Endothelial cell of umbilical vein (primary cell): ENCODE measurements around the gene KRTAP25-1. TPM values are rescaled to one million over a fixed set of nuclear protein-coding genes. Genes with fewer than 3 reads are reported as not detected.

Source experiments
- BruUV-seq: library from RNA; stranded (reverse); fragments of 400-500 nt; replicated peaks from 2 replicates; lab custom pipeline; 2021; lab: Mats Ljungman, UMichigan
- CTCF ChIA-PET: fragments of 300-600, 350-600 bp; sonication (Branson Sonifier 250); formaldehyde crosslinking; loops from one replicate; lab custom pipeline; 2021; ENCODE audit warnings: antibody characterized with exemption, inconsistent platforms; lab: Charles Lee
- POLR2A ChIA-PET: fragments of 300-600, 350-600 bp; sonication (Branson Sonifier 250); formaldehyde crosslinking; loops from one replicate; lab custom pipeline; 2021; ENCODE audit warnings: antibody characterized with exemption, inconsistent platforms; lab: Charles Lee
- DNase-seq: peaks from one replicate; pipeline ENCODE4 v3.0.0-alpha.2; 2011; ENCODE audit warnings: low read depth, low spot score
- FAIRE-seq: peaks from 2 replicates; lab custom pipeline; 2011; peaks lifted over from hg19 to GRCh38; lab: Jason Lieb, UNC
- H2AFZ ChIP-seq: 2 replicates; pipeline ENCODE4 v1.6.0; 2012; ENCODE audit warnings: low read depth, low read length, control low read depth, inconsistent platforms
- H3K27ac ChIP-seq: 2 replicates; pipeline ENCODE4 v1.5.1; 2011; ENCODE audit warnings: low read depth, mild to moderate bottlenecking, control low read depth, low read length, moderate library complexity; ENCODE audit not compliant: insufficient read depth
- H3K27me3 ChIP-seq, 2 experiments: 2 replicates each; pipeline versions ENCODE4 v1.6.0 to v1.6.1; 2011; ENCODE audit warnings: low read length in 2 of 2, mixed read lengths in 1 of 2; ENCODE audit not compliant: control insufficient read depth in 2 of 2, insufficient read depth in 2 of 2
- H3K36me3 ChIP-seq, 2 experiments: 2 replicates in 1 of 2; 3 replicates in 1 of 2; pipeline ENCODE4 v1.5.1; 2011; ENCODE audit warnings: low read length in 2 of 2, mild to moderate bottlenecking in 1 of 2, moderate library complexity in 1 of 2; ENCODE audit not compliant: control insufficient read depth in 2 of 2, insufficient read depth in 2 of 2; ENCODE audit errors: extremely low read depth in 1 of 2
- H3K4me1 ChIP-seq: 3 replicates; pipeline ENCODE4 v1.5.1; 2011; ENCODE audit warnings: mild to moderate bottlenecking, low read length; ENCODE audit not compliant: control insufficient read depth, insufficient read depth; ENCODE audit errors: extremely low read depth
- H3K4me2 ChIP-seq: 2 replicates; pipeline ENCODE4 v1.6.1; 2011; ENCODE audit warnings: low read length, control low read depth, mixed read lengths; ENCODE audit not compliant: insufficient read depth
- H3K4me3 ChIP-seq, 3 experiments: fragments of 200-600 bp in 1 of 3; sonication (generic), shearing (Covaris generic) in 1 of 3; replicated peaks in 1 of 3; 2 replicates each; pipeline ENCODE4 v1.5.1; 2011 to 2016; ENCODE audit warnings: control low read depth in 3 of 3, low read length in 3 of 3, mild to moderate bottlenecking in 2 of 3, inconsistent platforms in 1 of 3, low read depth in 1 of 3, moderate library complexity in 1 of 3; ENCODE audit not compliant: insufficient read depth in 1 of 3
- H3K79me2 ChIP-seq: 2 replicates; pipeline ENCODE4 v1.6.0; 2012; ENCODE audit warnings: low read length, inconsistent platforms; ENCODE audit not compliant: control insufficient read depth, insufficient read depth
- H3K9ac ChIP-seq: replicated peaks from 2 replicates; pipeline ENCODE3; 2011; ENCODE audit warnings: low read length, control low read depth; ENCODE audit not compliant: insufficient read depth; ENCODE audit errors: extremely low read depth
- H3K9me1 ChIP-seq: replicated peaks from 3 replicates; pipeline ENCODE4 v1.6.0; 2011; ENCODE audit warnings: mild to moderate bottlenecking, low read length; ENCODE audit not compliant: control insufficient read depth, insufficient read depth; ENCODE audit errors: extremely low read depth
- H3K9me3 ChIP-seq: replicated peaks from 2 replicates; pipeline ENCODE4 v1.5.1; 2012; ENCODE audit warnings: low read length, inconsistent platforms; ENCODE audit not compliant: control insufficient read depth, insufficient read depth
- H4K20me1 ChIP-seq: replicated peaks from 2 replicates; pipeline ENCODE3; 2011; ENCODE audit warnings: mild to moderate bottlenecking, low read length; ENCODE audit not compliant: control insufficient read depth, insufficient read depth; ENCODE audit errors: extremely low read depth
- CTCF ChIP-seq, 2 donors: IDR thresholded peaks; 1 replicate in 1 of 2; 2 replicates in 1 of 2; pipeline ENCODE4 v1.5.1; 2011; ENCODE audit warnings: low read length in 2 of 2, mild to moderate bottlenecking in 2 of 2, moderate library complexity in 2 of 2, control low read depth in 1 of 2, inconsistent platforms in 1 of 2, low read depth in 1 of 2; ENCODE audit not compliant: insufficient read depth in 1 of 2; ENCODE audit errors: extremely low read depth in 1 of 2
- EZH2 ChIP-seq: IDR thresholded peaks from 2 replicates; pipeline ENCODE4 v1.6.1; 2012; ENCODE audit warnings: borderline replicate concordance, low read depth, mild to moderate bottlenecking, moderate library complexity, low read length, inconsistent platforms; ENCODE audit not compliant: severe bottlenecking
- FOS ChIP-seq: IDR thresholded peaks from 2 replicates; pipeline ENCODE4 v1.6.1; 2011; ENCODE audit warnings: mild to moderate bottlenecking, low read length, moderate library complexity, borderline replicate concordance; ENCODE audit not compliant: insufficient read depth
- GATA2 ChIP-seq: IDR thresholded peaks from 2 replicates; pipeline ENCODE4 v1.7.0; 2011; ENCODE audit warnings: low read depth, mild to moderate bottlenecking, moderate library complexity, mixed read lengths, low read length; ENCODE audit not compliant: insufficient read length, insufficient read depth
- JUN ChIP-seq: IDR thresholded peaks from 2 replicates; pipeline ENCODE4 v1.6.1; 2011; ENCODE audit warnings: borderline replicate concordance, low read depth; ENCODE audit not compliant: insufficient read length, insufficient read depth
- MYC ChIP-seq: IDR thresholded peaks from one replicate; pipeline ENCODE4 v1.6.1; 2011; ENCODE audit warnings: mild to moderate bottlenecking, low read depth, low read length
- POLR2A ChIP-seq: IDR thresholded peaks from 2 replicates; pipeline ENCODE4 v1.6.1; 2012; ENCODE audit warnings: low read depth, mild to moderate bottlenecking, control low read depth, low read length
- POLR2AphosphoS5 ChIP-seq: IDR thresholded peaks from 2 replicates; pipeline ENCODE4 v1.6.1; 2012; ENCODE audit warnings: low read depth, mild to moderate bottlenecking, control low read depth, low read length, moderate library complexity; ENCODE audit not compliant: insufficient read depth
- dilution Hi-C: fragments of 300-500 bp; cut with MboI; formaldehyde crosslinking; loops from one replicate; pipeline ENCODE4 v1.15.0; 2019; ENCODE audit warnings: low sequenced_read_pairs; ENCODE audit not compliant: extremely low pct_ligation_motif_present
- intact Hi-C: fragments of 100-400 bp; cut with micrococcal nuclease; formaldehyde crosslinking; loops from one replicate; pipeline ENCODE4 v1.10.0; 2022
- polyA plus RNA-seq, 4 experiments: library from polyadenylated mRNA; depleted of rRNA in 3 of 4; stranded (reverse) in 3 of 4; unstranded in 1 of 4; fragments of >200 nt; gene quantifications; 2 replicates each; pipeline versions ENCODE4 v1.2.1 to v1.2.3, GENCODE V29; 2011 to 2012; ENCODE audit warnings: missing spikeins in 1 of 4
- total RNA-seq: library from RNA; stranded (reverse); gene quantifications from 2 replicates; pipeline ENCODE4 v1.2.3, GENCODE V29; 2021
- TF ChIP-seq, protein P1 (sequence below): IDR thresholded peaks from 2 replicates; pipeline ENCODE4 v1.6.1; 2011; ENCODE audit not compliant: insufficient read depth, insufficient read length

Gene KRTAP25-1
- total and polyA plus RNA-seq, 2 donors (not counting 3 experiments of a cell fraction or from before 2014, with no cell fraction given) = not detected

- dilution Hi-C loops (no loop called here), intact Hi-C loops (no loop called here)
- Histone ChIP-seq H3K9me1 (no peaks in the 10 kb centered on the region), H3K9ac (no peak within 1 kb of the TSS), H3K36me3 (no peaks in the 10 kb centered on the region), H4K20me1 (no peaks in the 10 kb centered on the region), H3K79me2 (no peaks in the 10 kb centered on the region), H3K4me3 (no peak within 1 kb of the TSS), H3K4me2 (no peak within 1 kb of the TSS), H2AFZ (no peak within 1 kb of the TSS), H3K4me1 (no peaks in the 10 kb centered on the region), H3K9me3 (peaks cover 2% of the 10 kb centered on the region), H3K27ac (no peak within 1 kb of the TSS), H3K27me3 (no peaks in the 10 kb centered on the region)
- CTCF ChIA-PET = no interaction called here
- FAIRE-seq (no peak), DNase-seq (no peak)
- POLR2A ChIA-PET = no interaction called here
- no TSS peak for BruUV-seq
- no peak for TF ChIP-seq POLR2A
- TF ChIP-seq, protein P1, sequence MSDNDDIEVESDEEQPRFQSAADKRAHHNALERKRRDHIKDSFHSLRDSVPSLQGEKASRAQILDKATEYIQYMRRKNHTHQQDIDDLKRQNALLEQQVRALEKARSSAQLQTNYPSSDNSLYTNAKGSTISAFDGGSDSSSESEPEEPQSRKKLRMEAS = no peak
- no peak for TF ChIP-seq GATA2
These were observed 30.9 kb upstream of the KRTAP25-1 start, which contains the start of gene KRTAP26-1 for GRCh38 chr21:30320215-30320614. Gene KRTAP26-1 (minus strand): TSS chr21:30320315. CDS start chr21:30320035, 280 bp downstream.

DNA sequence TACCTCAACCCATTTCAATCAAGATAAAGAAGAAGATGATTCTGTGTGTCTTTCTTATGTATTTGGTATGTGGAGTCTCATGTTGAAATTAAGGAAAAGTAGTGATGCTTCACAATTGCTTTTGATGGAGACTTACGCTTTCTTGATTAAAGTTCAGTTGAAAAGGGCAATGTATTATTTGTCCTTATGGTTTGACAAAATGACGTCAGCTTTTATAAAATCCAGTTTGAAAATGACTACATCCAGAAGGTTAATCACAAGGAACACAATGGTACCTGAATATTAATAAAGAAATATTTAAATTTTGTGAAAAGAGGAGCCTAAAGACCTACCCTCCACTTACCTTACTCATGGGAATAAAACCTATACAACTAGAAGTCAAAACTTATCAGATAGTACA, 26.4 kb upstream of the KRTAP25-1 start:
- no peak overlapping the region for H3K4me2 ChIP-seq
- dilution Hi-C loops = no loop called here
- no peaks in the 10 kb centered on the region for H3K4me1 ChIP-seq
- no peak for TF ChIP-seq FOS
- TF ChIP-seq MYC = no peak
- no peak for TF ChIP-seq POLR2AphosphoS5
- TF ChIP-seq CTCF (IDR thresholded peaks at IDR 0.05; ENCODE audit: extremely low read depth in 1 of 2, insufficient read depth in 1 of 2, low read depth in 1 of 2, low read length in 2 of 2) = no peak
- TF ChIP-seq GATA2 = no peak
- TF ChIP-seq, protein P1 = no peak
- TF ChIP-seq JUN = no peak
- no peak for TF ChIP-seq POLR2A
- no peak for TF ChIP-seq EZH2
- no peak overlapping the region for H3K27ac ChIP-seq
- BruUV-seq = no TSS peak
- no peak overlapping the region for H2AFZ ChIP-seq
- H3K9me3 ChIP-seq = peaks cover 3% of the 10 kb centered on the region
- no peaks in the 10 kb centered on the region for H3K9me1 ChIP-seq
- CTCF ChIA-PET = no interaction called here
- POLR2A ChIA-PET = no interaction called here
- intact Hi-C loops = no loop called here
- H3K9ac ChIP-seq = no peak overlapping the region
- H4K20me1 ChIP-seq = no peaks in the 10 kb centered on the region
- no peaks in the 10 kb centered on the region for H3K27me3 ChIP-seq
- H3K36me3 ChIP-seq = no peaks in the 10 kb centered on the region
- DNase-seq (no peak), FAIRE-seq (no peak)
- H3K4me3 ChIP-seq = no peak overlapping the region
- no peaks in the 10 kb centered on the region for H3K79me2 ChIP-seq
